NCI-H146 treated with DMSO at 0.1 percent for 48 hours (cell line): Measurements from ENCODE around the gene SHC3.

Experiments used
- DNase-seq: peaks from one replicate; lab custom pipeline; 2025; ENCODE audit not compliant: unreplicated experiment; lab: John Stamatoyannopoulos, UW

SHC3 gene

DNA sequence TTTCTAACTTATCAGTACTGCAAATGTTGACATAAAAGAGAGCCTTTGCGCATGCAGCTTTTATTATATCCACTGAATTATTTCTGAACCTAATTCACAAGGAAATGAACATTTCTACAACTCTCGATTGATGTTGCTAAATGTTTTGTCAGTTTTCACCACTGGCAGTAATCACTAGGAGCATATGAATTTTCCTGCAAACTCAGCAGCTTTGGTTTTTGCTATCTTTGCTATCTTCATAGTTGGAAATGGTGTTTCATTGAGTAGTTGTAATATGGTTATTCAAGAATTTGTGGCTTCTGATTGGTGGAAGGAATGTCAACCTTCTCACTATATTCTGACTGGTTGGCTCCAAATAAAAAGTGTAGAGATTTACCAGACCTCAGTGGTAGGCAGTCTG lies 8.9 kb upstream of the SHC3 start:
- no peak for DNase-seq

DNA sequence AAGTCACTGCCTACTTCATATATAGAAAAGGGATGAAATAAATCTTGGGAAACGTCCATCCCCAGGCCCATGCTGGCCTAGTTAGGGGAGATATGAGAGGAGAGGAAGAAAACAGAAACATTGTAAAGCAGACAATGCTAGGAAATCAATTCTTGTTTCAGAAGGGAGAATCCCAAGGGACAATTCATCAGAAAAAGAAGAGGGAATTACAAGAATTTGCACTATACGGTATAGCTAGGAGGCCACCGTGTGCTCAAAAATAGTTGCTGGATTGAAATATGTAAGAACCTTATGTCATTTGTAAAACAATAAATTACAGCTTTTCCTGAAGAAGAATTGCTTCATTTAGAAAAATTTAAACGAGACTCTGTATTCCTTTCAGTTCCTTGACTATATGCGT lies 8.3 kb upstream of the SHC3 start:
- DNase-seq: no peak

GRCh38 chr9:89185980-89186379 lies 7.4 kb upstream of the SHC3 start:
- no peak for DNase-seq

DNA sequence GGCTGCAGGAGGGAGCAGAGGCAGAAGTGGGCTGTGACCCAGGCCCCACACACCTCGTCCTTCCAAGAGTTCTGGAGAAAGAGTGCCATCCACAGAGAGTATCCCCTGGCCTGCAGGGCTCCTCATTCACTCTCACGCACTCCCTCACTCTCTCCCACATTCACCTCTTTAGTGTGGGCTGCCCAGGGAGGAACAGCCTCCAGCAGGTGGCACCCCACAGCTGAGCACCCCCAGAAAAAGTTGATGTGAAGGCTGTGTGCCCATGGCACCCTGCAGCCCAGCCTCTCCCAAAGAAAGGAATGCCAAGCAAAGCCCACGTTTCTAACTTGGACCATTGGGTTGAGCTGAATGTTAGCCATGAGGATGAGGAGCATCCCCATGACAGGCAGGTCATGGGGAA lies 4.5 kb upstream of the SHC3 start:
- DNase-seq: no peak

DNA sequence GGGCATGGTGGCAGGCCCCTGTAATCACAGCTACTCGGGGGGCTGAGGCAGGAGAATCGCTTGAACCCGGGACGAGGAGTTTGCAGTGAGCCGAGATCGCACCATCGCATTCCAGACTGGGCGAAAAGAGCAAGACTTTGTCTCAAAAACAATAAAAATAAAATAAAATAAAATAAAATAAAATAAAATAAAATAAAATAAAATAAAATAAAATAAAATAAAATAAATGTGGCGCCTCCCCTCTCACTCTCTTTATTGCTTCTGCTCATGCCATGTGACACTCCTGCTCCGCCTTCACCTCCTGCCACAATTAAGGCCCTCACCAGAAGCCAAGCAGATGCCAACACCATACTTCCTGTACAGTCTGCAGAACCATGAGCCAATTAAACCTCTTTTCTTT lies 3.8 kb upstream of the SHC3 start:
- DNase-seq: no peak

- DNase-seq: peak; percentile 77
Observed at GRCh38 chr9:89179895-89180734, 1.5 kb upstream of the SHC3 start.

DNA sequence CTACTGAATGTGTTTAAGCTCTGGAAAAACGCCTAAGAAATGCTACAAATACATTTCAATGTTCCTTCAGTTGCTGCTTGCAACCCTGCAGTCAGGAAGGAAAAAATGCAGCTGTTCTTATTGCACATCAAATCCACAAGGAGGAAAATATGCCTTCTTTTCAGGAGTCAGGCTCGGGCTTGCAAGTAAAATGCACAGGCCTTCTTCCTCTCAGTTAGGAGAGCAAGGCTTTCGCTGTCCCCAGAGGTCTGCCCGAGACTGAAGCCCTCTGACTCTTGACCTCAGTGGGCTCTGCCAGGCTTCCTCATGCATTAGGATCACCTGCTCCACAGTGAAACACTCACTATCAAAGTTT lies 899 bp upstream of the SHC3 start:
- no peak for DNase-seq

- no peak for DNase-seq
Observed at GRCh38 chr9:89178830-89179539, 367 bp upstream of the SHC3 start.

- DNase-seq: no peak
Observed at GRCh38 chr9:89177012-89177943, 1.3 kb downstream of the SHC3 start.

DNA sequence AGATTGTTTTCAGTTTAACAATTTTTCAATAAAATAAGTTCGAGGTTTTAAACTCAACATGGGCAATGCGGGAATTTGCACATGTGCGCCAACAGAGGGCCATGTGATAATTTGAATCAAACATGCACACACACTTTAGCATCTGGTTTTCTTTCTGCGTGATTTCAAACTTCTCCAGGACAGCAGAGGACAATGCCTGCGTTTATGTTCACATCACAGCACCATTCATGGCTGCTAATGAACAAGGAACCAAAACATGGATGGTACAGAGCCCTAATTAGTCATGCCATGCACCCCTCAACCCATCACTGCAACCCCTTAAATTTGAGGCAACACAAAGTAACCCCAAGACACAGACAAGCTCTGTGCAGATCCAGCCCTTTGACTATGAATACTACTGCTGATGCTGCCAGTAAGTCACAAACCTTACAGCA lies 2.8 kb downstream of the SHC3 start:
- no peak for DNase-seq

- no peak for DNase-seq
Observed at GRCh38 chr9:89174291-89174690, 4.3 kb downstream of the SHC3 start.

GRCh38 chr9:89173072-89173471 lies 5.5 kb downstream of the SHC3 start:
- DNase-seq: no peak

- DNase-seq: no peak
Observed at GRCh38 chr9:89172398-89172797, 6.2 kb downstream of the SHC3 start.

- no peak for DNase-seq
Observed at GRCh38 chr9:89171693-89172092, 6.9 kb downstream of the SHC3 start.

- DNase-seq: no peak
Observed at GRCh38 chr9:89171231-89171630, 7.4 kb downstream of the SHC3 start.

- no peak for DNase-seq
Observed at GRCh38 chr9:89168901-89169813, 9.5 kb downstream of the SHC3 start.

- no peak for DNase-seq
Observed at GRCh38 chr9:89167788-89168187, 10.8 kb downstream of the SHC3 start.

DNA sequence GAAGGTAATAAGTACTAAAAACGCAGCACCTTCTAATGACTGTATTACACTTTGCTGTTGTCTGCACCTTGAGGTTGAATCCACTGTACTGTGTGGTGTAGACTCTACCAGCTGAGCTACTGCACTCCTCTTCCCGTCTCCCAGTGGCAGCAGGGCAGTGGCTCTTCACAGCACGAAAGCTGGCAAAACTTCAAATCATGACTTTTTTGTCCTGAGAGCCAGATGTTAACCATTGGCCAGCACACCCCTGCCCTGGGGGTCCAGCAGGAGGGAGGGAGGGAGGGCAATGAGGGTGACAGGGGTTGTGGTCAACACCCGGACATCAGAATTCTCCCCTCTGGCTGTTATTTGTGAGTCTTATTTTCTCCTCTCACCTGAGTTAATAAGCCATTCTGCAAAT lies 11.8 kb downstream of the SHC3 start:
- DNase-seq: no peak

- no peak for DNase-seq
Observed at GRCh38 chr9:89165880-89166279, 12.7 kb downstream of the SHC3 start.

- no peak for DNase-seq
Observed at GRCh38 chr9:89165341-89165740, 13.3 kb downstream of the SHC3 start.
